ENCODE data around the gene WNT6. TPM values are rescaled to one million over a fixed set of nuclear protein-coding genes. Genes with fewer than 3 reads are reported as not detected.

WNT6 gene
- total RNA-seq, 1 experiment from 2014 or later, result 8.1 TPM

- H3K4me3 ChIP-seq (ENCODE audit: low read depth in 2 of 2, low read length in 2 of 2), result no peak overlapping the region
- in situ Hi-C loops (cut with HindIII; ENCODE audit: low pct_unique_long_range_greater_than_20kb, low sequenced_read_pairs) (no loop called here), intact Hi-C loops (cut with micrococcal nuclease; ENCODE audit: unreplicated experiment) (no loop called here)
- H3K4me1 ChIP-seq (ENCODE audit: control insufficient read depth, insufficient read depth, low read length), result peaks cover 14% of the 10 kb centered on the region
- POLR2A ChIA-PET, result no interaction called here
- CTCF ChIA-PET, result no interaction called here
- peaks cover 10% of the 10 kb centered on the region for H3K27me3 ChIP-seq (ENCODE audit: control insufficient read depth, insufficient read depth, low read length)
- no peak for TF ChIP-seq REST (IDR thresholded peaks at IDR 0.05; ENCODE audit: insufficient read depth in 1 of 2, low read depth in 2 of 2, low read length in 1 of 2)
- TF ChIP-seq POLR2AphosphoS5 (IDR thresholded peaks at IDR 0.05; ENCODE audit: low read depth, low read length), result no peak
- TF ChIP-seq TCF7L2 (IDR thresholded peaks at IDR 0.05; ENCODE audit: low read depth, low read length), result no peak
- TF ChIP-seq, protein P1, sequence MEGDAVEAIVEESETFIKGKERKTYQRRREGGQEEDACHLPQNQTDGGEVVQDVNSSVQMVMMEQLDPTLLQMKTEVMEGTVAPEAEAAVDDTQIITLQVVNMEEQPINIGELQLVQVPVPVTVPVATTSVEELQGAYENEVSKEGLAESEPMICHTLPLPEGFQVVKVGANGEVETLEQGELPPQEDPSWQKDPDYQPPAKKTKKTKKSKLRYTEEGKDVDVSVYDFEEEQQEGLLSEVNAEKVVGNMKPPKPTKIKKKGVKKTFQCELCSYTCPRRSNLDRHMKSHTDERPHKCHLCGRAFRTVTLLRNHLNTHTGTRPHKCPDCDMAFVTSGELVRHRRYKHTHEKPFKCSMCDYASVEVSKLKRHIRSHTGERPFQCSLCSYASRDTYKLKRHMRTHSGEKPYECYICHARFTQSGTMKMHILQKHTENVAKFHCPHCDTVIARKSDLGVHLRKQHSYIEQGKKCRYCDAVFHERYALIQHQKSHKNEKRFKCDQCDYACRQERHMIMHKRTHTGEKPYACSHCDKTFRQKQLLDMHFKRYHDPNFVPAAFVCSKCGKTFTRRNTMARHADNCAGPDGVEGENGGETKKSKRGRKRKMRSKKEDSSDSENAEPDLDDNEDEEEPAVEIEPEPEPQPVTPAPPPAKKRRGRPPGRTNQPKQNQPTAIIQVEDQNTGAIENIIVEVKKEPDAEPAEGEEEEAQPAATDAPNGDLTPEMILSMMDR (IDR thresholded peaks at IDR 0.05), result no peak
- TF ChIP-seq SIN3A (IDR thresholded peaks at IDR 0.05; ENCODE audit: borderline replicate concordance, insufficient read depth, low read depth, low read length), result no peak
- no peaks in the 10 kb centered on the region for H3K9me3 ChIP-seq (ENCODE audit: control insufficient read depth, insufficient read depth, low read depth, low read length)
- ATAC-seq (no peak), DNase-seq (ENCODE audit: low read depth, low spot score) (no peak)
- H3K36me3 ChIP-seq (ENCODE audit: control insufficient read depth, insufficient read depth, low read length), result no peaks in the 10 kb centered on the region
- no TSS peak for BruUV-seq (replicated peaks)
- H3K27ac ChIP-seq (ENCODE audit: low read length), result no peak overlapping the region
These were observed 2.2 kb downstream of the WNT6 start for GRCh38 chr2:218861645-218862318.

DNA sequence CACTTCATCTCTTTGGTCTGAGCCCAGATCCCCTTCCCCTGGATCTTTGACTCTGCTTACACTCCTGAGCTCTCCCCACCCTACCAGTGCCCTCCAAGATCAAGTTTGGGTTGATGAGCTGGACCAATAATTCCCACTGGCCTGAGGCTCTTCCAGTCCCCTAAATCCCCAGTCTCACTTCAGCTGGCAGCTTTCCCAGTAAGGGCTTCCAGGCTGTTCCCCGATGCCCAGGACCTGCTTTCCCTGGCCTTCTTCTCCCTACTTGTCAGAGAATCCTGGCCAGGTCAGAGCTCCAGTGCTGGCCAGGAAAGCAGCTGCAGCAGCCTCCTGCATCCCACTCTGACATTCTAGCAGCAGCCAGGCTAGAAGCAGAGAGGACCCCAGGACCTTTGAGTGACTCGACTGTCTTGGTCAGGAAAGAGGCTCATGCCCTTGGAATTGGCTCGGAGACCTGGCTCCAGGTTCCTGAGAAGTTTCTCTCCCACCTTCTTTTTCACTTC, 3.5 kb downstream of the WNT6 start:
- no peak overlapping the region for H3K27ac ChIP-seq (ENCODE audit: low read length)
- no peaks in the 10 kb centered on the region for H3K9me3 ChIP-seq (ENCODE audit: control insufficient read depth, insufficient read depth, low read depth, low read length)
- CTCF ChIA-PET, result interaction anchor here (0.6 to 1.2 kb wide), 3 partner anchors 10 to 33 kb away, joined by 3 to 4 read pairs (median 3); no protein-coding TSS in a partner anchor
- intact Hi-C loops (cut with micrococcal nuclease; ENCODE audit: unreplicated experiment), result no loop called here
- TF ChIP-seq, protein P1 (IDR thresholded peaks at IDR 0.05), result no peak
- TF ChIP-seq SIN3A (IDR thresholded peaks at IDR 0.05; ENCODE audit: borderline replicate concordance, insufficient read depth, low read depth, low read length), result no peak
- TF ChIP-seq POLR2AphosphoS5 (IDR thresholded peaks at IDR 0.05; ENCODE audit: low read depth, low read length), result no peak
- H3K36me3 ChIP-seq (ENCODE audit: control insufficient read depth, insufficient read depth, low read length), result no peaks in the 10 kb centered on the region
- no TSS peak for BruUV-seq (replicated peaks)
- H3K27me3 ChIP-seq (ENCODE audit: control insufficient read depth, insufficient read depth, low read length), result peaks cover 10% of the 10 kb centered on the region
- no peak for ATAC-seq
- DNase-seq (ENCODE audit: low read depth, low spot score), result no peak
- in situ Hi-C loops (cut with HindIII; ENCODE audit: low pct_unique_long_range_greater_than_20kb, low sequenced_read_pairs), result no loop called here
- H3K4me1 ChIP-seq (ENCODE audit: control insufficient read depth, insufficient read depth, low read length), result peaks cover 5% of the 10 kb centered on the region
- POLR2A ChIA-PET, result no interaction called here
- no peak overlapping the region for H3K4me3 ChIP-seq (ENCODE audit: low read depth in 2 of 2, low read length in 2 of 2)
